ENCODE data around the gene CHD1L. TPM values are rescaled to one million over a fixed set of nuclear protein-coding genes. Genes with fewer than 3 reads are reported as not detected.

The CHD1L gene
- total and polyA plus RNA-seq, 2 donors (not counting 3 experiments of a cell fraction or from before 2014, with no cell fraction given), result 12.3 to 33.8 TPM

DNA sequence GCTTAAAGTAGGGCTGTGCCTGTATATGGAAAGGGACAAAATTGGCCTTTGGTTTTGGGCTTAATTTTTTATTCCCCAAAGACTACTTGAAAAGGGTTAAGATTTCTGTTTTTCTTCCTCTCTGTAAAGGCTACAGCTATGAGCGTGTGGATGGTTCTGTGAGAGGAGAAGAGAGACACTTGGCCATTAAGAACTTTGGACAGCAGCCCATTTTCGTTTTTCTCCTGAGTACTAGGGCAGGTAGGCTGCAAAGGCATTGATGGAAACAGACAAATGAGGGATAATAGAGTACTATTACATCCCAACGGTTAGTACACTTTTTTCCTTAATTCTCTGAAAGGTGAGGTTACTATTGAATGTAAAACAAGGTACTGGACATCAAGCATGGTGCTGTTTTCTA, 29.6 kb downstream of the CHD1L start:
- Histone ChIP-seq H4K20me1 (replicated peaks; ENCODE audit: control insufficient read depth, extremely low read depth, insufficient read depth, low read length) (no peaks in the 10 kb centered on the region), H3K4me3 (replicated peaks in 1 of 3; ENCODE audit: insufficient read depth in 1 of 3, low read depth in 1 of 3, low read length in 3 of 3) (no peak overlapping the region), H3K4me2 (ENCODE audit: insufficient read depth, low read length) (no peak overlapping the region), H3K4me1 (ENCODE audit: control insufficient read depth, extremely low read depth, insufficient read depth, low read length) (peaks cover 14% of the 10 kb centered on the region), H3K9me3 (replicated peaks; ENCODE audit: control insufficient read depth, insufficient read depth, low read length) (no peaks in the 10 kb centered on the region), H3K27me3 (ENCODE audit: control insufficient read depth in 2 of 2, insufficient read depth in 2 of 2, low read length in 2 of 2) (no peaks in the 10 kb centered on the region), H3K36me3 (ENCODE audit: control insufficient read depth in 2 of 2, extremely low read depth in 1 of 2, insufficient read depth in 2 of 2, low read length in 2 of 2) (peaks cover 10 to 15% of the 10 kb centered on the region in 2 experiments), H3K79me2 (ENCODE audit: control insufficient read depth, insufficient read depth, low read length) (no peaks in the 10 kb centered on the region), H3K9me1 (replicated peaks; ENCODE audit: control insufficient read depth, extremely low read depth, insufficient read depth, low read length) (no peaks in the 10 kb centered on the region), H3K27ac (ENCODE audit: insufficient read depth, low read depth, low read length) (no peak overlapping the region), H3K9ac (replicated peaks; ENCODE audit: extremely low read depth, insufficient read depth, low read length) (no peak overlapping the region), H2AFZ (ENCODE audit: low read depth, low read length) (no peak overlapping the region)
- BruUV-seq (replicated peaks), result no TSS peak
- POLR2A ChIA-PET, result interaction anchor here (0.7 kb wide), 1 partner anchor 356 kb away, joined by 6 read pairs; no protein-coding TSS in a partner anchor
- intact Hi-C loops (cut with micrococcal nuclease) (loop anchor here (2.0 kb wide), 1 partner anchor 29 kb away; the partner anchor contains the start of gene CHD1L), dilution Hi-C loops (cut with MboI; ENCODE audit: extremely low pct_ligation_motif_present, low sequenced_read_pairs) (no loop called here)
- CTCF ChIA-PET, result interaction anchor here (1.5 to 7.6 kb wide), 3 partner anchors 29 to 621 kb away, joined by 3 to 210 read pairs (median 15); partner anchors contain the start of gene CHD1L
- FAIRE-seq (no peak), DNase-seq (ENCODE audit: low read depth, low spot score) (no peak)
- TF ChIP-seq POLR2A (IDR thresholded peaks at IDR 0.05; ENCODE audit: low read depth, low read length), result no peak
- TF ChIP-seq EZH2 (IDR thresholded peaks at IDR 0.05; ENCODE audit: borderline replicate concordance, low read depth, low read length, severe bottlenecking), result no peak
- no peak for TF ChIP-seq FOS (IDR thresholded peaks at IDR 0.05; ENCODE audit: borderline replicate concordance, insufficient read depth, low read length)
- no peak for TF ChIP-seq POLR2AphosphoS5 (IDR thresholded peaks at IDR 0.05; ENCODE audit: insufficient read depth, low read depth, low read length)
- TF ChIP-seq, protein P1, sequence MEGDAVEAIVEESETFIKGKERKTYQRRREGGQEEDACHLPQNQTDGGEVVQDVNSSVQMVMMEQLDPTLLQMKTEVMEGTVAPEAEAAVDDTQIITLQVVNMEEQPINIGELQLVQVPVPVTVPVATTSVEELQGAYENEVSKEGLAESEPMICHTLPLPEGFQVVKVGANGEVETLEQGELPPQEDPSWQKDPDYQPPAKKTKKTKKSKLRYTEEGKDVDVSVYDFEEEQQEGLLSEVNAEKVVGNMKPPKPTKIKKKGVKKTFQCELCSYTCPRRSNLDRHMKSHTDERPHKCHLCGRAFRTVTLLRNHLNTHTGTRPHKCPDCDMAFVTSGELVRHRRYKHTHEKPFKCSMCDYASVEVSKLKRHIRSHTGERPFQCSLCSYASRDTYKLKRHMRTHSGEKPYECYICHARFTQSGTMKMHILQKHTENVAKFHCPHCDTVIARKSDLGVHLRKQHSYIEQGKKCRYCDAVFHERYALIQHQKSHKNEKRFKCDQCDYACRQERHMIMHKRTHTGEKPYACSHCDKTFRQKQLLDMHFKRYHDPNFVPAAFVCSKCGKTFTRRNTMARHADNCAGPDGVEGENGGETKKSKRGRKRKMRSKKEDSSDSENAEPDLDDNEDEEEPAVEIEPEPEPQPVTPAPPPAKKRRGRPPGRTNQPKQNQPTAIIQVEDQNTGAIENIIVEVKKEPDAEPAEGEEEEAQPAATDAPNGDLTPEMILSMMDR (IDR thresholded peaks at IDR 0.05; ENCODE audit: extremely low read depth in 1 of 2, insufficient read depth in 1 of 2, low read depth in 1 of 2, low read length in 2 of 2), result no peak
- TF ChIP-seq GATA2 (IDR thresholded peaks at IDR 0.05; ENCODE audit: insufficient read depth, insufficient read length, low read depth, low read length), result no peak
- TF ChIP-seq JUN (IDR thresholded peaks at IDR 0.05; ENCODE audit: borderline replicate concordance, insufficient read depth, insufficient read length, low read depth), result no peak
- no peak for TF ChIP-seq MYC (IDR thresholded peaks at IDR 0.05; ENCODE audit: low read depth, low read length)
- TF ChIP-seq, protein P2, sequence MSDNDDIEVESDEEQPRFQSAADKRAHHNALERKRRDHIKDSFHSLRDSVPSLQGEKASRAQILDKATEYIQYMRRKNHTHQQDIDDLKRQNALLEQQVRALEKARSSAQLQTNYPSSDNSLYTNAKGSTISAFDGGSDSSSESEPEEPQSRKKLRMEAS (IDR thresholded peaks at IDR 0.05; ENCODE audit: insufficient read depth, insufficient read length), result no peak

Data from endothelial cell of umbilical vein (primary cell).